Parathyroid adenoma (tissue), 2 donors: ENCODE results near the gene PRR14L.
A peak's percentile ranks its signal among the peaks of the same experiment; 100 is the strongest.

ENCODE experiments used
- H2AFZ ChIP-seq: fragments of 300-600 bp; sonication (generic); one replicate; pipeline ENCODE4 v1.7.0; 2017; ENCODE audit warnings: antibody characterized with exemption, mild to moderate bottlenecking
- H3K27ac ChIP-seq: fragments of 300-600 bp; sonication (generic); one replicate; pipeline ENCODE4 v1.7.0; 2017
- H3K27me3 ChIP-seq: fragments of 300-600 bp; sonication (generic); one replicate; pipeline ENCODE4 v1.7.0; 2017; ENCODE audit warnings: low read length; ENCODE audit not compliant: control insufficient read depth, insufficient read depth
- H3K36me3 ChIP-seq: fragments of 300-600 bp; sonication (generic); one replicate; pipeline ENCODE4 v1.7.0; 2017; ENCODE audit warnings: low read length; ENCODE audit not compliant: control insufficient read depth, insufficient read depth
- H3K4me1 ChIP-seq: fragments of 300-600 bp; sonication (generic); one replicate; pipeline ENCODE4 v1.7.0; 2017; ENCODE audit warnings: control low read depth
- H3K4me2 ChIP-seq: fragments of 300-600 bp; sonication (generic); one replicate; pipeline ENCODE4 v1.7.0; 2017; ENCODE audit warnings: low read length
- H3K4me3 ChIP-seq: fragments of 300-600 bp; sonication (generic); one replicate; pipeline ENCODE4 v1.7.0; 2017; ENCODE audit warnings: low read depth, low read length
- H3K79me2 ChIP-seq: fragments of 300-600 bp; sonication (generic); one replicate; pipeline ENCODE4 v1.7.0; 2017; ENCODE audit warnings: control low read depth
- H3K9ac ChIP-seq: fragments of 300-600 bp; sonication (generic); one replicate; pipeline ENCODE4 v1.7.0; 2017; ENCODE audit warnings: mild to moderate bottlenecking
- H3K9me3 ChIP-seq: fragments of 300-600 bp; sonication (generic); one replicate; pipeline ENCODE4 v1.7.0; 2017; ENCODE audit warnings: low read length; ENCODE audit not compliant: control insufficient read depth
- TF ChIP-seq, protein P1 (sequence below): fragments of 300-600 bp; sonication (generic); IDR thresholded peaks from one replicate; pipeline ENCODE4 v1.7.0; 2017; ENCODE audit warnings: antibody characterized with exemption, mild to moderate bottlenecking
- donor health status: primary hyperparathyroidism.

The PRR14L gene

GRCh38 chr22:31750365-31751284 lies 693 bp upstream of the PRR14L start:
- Histone ChIP-seq H3K27me3 (no peaks in the 10 kb centered on the region), H3K4me1 (peaks cover 7% of the 10 kb centered on the region), H3K4me3 (peak overlapping the region; percentile 98), H2AFZ (peak overlapping the region; percentile 89), H3K36me3 (no peaks in the 10 kb centered on the region), H3K27ac (peak overlapping the region; percentile 86), H3K4me2 (peak overlapping the region; percentile 79), H3K79me2 (peaks cover 11% of the 10 kb centered on the region), H3K9ac (no peak overlapping the region), H3K9me3 (no peaks in the 10 kb centered on the region)
- TF ChIP-seq, protein P1, sequence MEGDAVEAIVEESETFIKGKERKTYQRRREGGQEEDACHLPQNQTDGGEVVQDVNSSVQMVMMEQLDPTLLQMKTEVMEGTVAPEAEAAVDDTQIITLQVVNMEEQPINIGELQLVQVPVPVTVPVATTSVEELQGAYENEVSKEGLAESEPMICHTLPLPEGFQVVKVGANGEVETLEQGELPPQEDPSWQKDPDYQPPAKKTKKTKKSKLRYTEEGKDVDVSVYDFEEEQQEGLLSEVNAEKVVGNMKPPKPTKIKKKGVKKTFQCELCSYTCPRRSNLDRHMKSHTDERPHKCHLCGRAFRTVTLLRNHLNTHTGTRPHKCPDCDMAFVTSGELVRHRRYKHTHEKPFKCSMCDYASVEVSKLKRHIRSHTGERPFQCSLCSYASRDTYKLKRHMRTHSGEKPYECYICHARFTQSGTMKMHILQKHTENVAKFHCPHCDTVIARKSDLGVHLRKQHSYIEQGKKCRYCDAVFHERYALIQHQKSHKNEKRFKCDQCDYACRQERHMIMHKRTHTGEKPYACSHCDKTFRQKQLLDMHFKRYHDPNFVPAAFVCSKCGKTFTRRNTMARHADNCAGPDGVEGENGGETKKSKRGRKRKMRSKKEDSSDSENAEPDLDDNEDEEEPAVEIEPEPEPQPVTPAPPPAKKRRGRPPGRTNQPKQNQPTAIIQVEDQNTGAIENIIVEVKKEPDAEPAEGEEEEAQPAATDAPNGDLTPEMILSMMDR: no peak

- Histone ChIP-seq H2AFZ (no peak overlapping the region), H3K79me2 (peaks cover 11% of the 10 kb centered on the region), H3K9ac (no peak overlapping the region), H3K27ac (no peak overlapping the region), H3K4me3 (peak overlapping the region; percentile 98), H3K27me3 (no peaks in the 10 kb centered on the region), H3K36me3 (no peaks in the 10 kb centered on the region), H3K4me2 (peak overlapping the region; percentile 94), H3K4me1 (peaks cover 4% of the 10 kb centered on the region), H3K9me3 (no peaks in the 10 kb centered on the region)
- TF ChIP-seq, protein P1: no peak
Observed at GRCh38 chr22:31748490-31748889, 1.4 kb downstream of the PRR14L start.

- H3K4me1 ChIP-seq: peaks cover 2% of the 10 kb centered on the region
- no peak overlapping the region for H3K4me3 ChIP-seq
- TF ChIP-seq, protein P1: no peak
Observed at GRCh38 chr22:31747441-31747840, 2.5 kb downstream of the PRR14L start.

GRCh38 chr22:31743871-31744270 lies 6.1 kb downstream of the PRR14L start:
- H3K4me3 ChIP-seq: no peak overlapping the region
- no peaks in the 10 kb centered on the region for H3K36me3 ChIP-seq
- no peaks in the 10 kb centered on the region for H3K9me3 ChIP-seq
- H3K4me2 ChIP-seq: no peak overlapping the region
- H2AFZ ChIP-seq: no peak overlapping the region
- no peaks in the 10 kb centered on the region for H3K27me3 ChIP-seq
- TF ChIP-seq, protein P1: no peak
- no peak overlapping the region for H3K9ac ChIP-seq
- H3K79me2 ChIP-seq: peaks cover 15% of the 10 kb centered on the region
- peaks cover 2% of the 10 kb centered on the region for H3K4me1 ChIP-seq
- no peak overlapping the region for H3K27ac ChIP-seq

More at GRCh38 chr22:31747441-31747840, 2.5 kb downstream of the PRR14L start:
- H3K4me2 ChIP-seq: no peak overlapping the region
- H3K79me2 ChIP-seq: peaks cover 17% of the 10 kb centered on the region
- H3K36me3 ChIP-seq: no peaks in the 10 kb centered on the region
- no peaks in the 10 kb centered on the region for H3K27me3 ChIP-seq
- H3K9me3 ChIP-seq: no peaks in the 10 kb centered on the region
- H3K9ac ChIP-seq: no peak overlapping the region
- H3K27ac ChIP-seq: no peak overlapping the region
- H2AFZ ChIP-seq: no peak overlapping the region
